OCI-M1 (cell line): ENCODE data around the gene ANAPC2.

ENCODE experiments used
- DNase-seq: peaks from one replicate; lab custom pipeline; 2025; lab: John Stamatoyannopoulos, UW

The ANAPC2 gene

GRCh38 chr9:137126786-137127185 is 61.6 kb downstream of the ANAPC2 start:
- DNase-seq: peak; percentile 27
